Endothelial cell (in vitro differentiated cells): ENCODE measurements around the gene ARHGEF12. TPM values are rescaled to one million over a fixed set of nuclear protein-coding genes. Genes with fewer than 3 reads are reported as not detected.
A peak's percentile ranks its signal among the peaks of the same experiment; 100 is the strongest.

Source experiments
- DNase-seq: peaks from one replicate; pipeline ENCODE4 v3.0.0; 2021; ENCODE audit warnings: low spot score
- H3K27ac Mint-ChIP-seq: one replicate; pipeline ENCODE4 v1.8.0; 2021; ENCODE audit warnings: mixed read lengths, inconsistent platforms; ENCODE audit not compliant: unreplicated experiment
- H3K27me3 Mint-ChIP-seq: one replicate; pipeline ENCODE4 v1.8.0; 2021; ENCODE audit warnings: mild to moderate bottlenecking, moderate library complexity, mixed read lengths, inconsistent platforms; ENCODE audit not compliant: unreplicated experiment
- H3K36me3 Mint-ChIP-seq: one replicate; pipeline ENCODE4 v1.8.0; 2021; ENCODE audit warnings: mild to moderate bottlenecking, low read depth, mixed read lengths, inconsistent platforms; ENCODE audit not compliant: unreplicated experiment
- H3K4me1 Mint-ChIP-seq: one replicate; pipeline ENCODE4 v1.8.0; 2021; ENCODE audit warnings: mild to moderate bottlenecking, mixed read lengths, inconsistent platforms; ENCODE audit not compliant: unreplicated experiment
- H3K4me3 Mint-ChIP-seq: one replicate; pipeline ENCODE4 v1.8.0; 2021; ENCODE audit warnings: mild to moderate bottlenecking, mixed read lengths, inconsistent platforms; ENCODE audit not compliant: unreplicated experiment
- H3K9me3 Mint-ChIP-seq: one replicate; pipeline ENCODE4 v1.8.0; 2021; ENCODE audit warnings: mixed read lengths, inconsistent platforms; ENCODE audit not compliant: unreplicated experiment
- CTCF ChIP-seq: fragments of 200-600 bp; sonication (generic); IDR thresholded peaks from one replicate; pipeline ENCODE4 v1.5.0; 2021; ENCODE audit warnings: antibody characterized with exemption; ENCODE audit not compliant: unreplicated experiment
- total RNA-seq: library from RNA; stranded (reverse); fragmentation: NEBNext Ultra II Directional; extraction: Animal tissue kit (Norgen Biotek cat#: 25700); gene quantifications from one replicate; pipeline ENCODE4 v1.2.1, GENCODE V29; 2021; ENCODE audit not compliant: unreplicated experiment

The ARHGEF12 gene
- total RNA-seq, 1 donor from 2014 or later: 128 TPM

DNA sequence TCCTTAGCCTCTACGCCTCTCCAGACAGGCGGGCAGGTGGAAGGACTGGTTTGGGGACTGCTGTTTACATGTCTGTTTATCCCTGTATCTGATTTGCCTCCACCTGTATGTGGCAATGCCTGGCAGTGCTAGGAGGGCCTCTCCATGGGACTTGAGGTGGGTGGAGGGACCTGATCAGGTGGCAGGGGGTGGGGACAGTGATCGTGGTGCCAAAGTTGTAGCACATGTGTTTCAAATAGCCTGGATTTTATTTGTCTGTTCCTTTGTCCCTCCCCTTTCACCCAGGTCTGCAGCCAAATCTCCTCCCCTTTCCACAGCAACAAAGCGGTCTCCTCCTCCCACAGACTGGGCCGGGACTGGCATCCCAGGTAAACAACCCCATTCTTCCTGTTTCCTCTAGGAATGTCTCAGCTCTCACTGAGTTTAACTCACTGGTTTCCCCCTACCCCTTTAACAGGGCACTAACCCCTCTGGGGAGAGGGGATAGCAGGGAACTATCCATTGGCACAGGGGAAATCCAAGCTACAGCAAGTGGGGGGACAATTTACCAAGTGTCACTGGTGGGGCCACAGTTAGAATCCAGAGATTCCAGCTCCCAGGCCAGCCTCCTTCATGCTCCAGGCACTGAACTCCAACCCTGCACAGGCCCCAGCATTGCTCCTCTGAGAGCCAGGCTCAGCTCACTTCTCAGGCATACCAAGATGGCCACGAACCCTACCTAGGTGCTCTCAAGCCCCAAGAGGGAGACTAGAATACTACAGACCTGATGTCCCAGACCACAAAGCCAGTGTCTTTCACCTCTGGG lies 34.0 kb upstream of the ARHGEF12 start:
- Mint-ChIP-seq H3K4me1 (peaks cover 28% of the 10 kb centered on the region), H3K9me3 (no peaks in the 10 kb centered on the region), H3K27me3 (peaks cover 7% of the 10 kb centered on the region), H3K4me3 (no peak overlapping the region), H3K27ac (peak overlapping the region; percentile 62), H3K36me3 (no peaks in the 10 kb centered on the region)
- DNase-seq: no peak
- no peak for TF ChIP-seq CTCF

DNA sequence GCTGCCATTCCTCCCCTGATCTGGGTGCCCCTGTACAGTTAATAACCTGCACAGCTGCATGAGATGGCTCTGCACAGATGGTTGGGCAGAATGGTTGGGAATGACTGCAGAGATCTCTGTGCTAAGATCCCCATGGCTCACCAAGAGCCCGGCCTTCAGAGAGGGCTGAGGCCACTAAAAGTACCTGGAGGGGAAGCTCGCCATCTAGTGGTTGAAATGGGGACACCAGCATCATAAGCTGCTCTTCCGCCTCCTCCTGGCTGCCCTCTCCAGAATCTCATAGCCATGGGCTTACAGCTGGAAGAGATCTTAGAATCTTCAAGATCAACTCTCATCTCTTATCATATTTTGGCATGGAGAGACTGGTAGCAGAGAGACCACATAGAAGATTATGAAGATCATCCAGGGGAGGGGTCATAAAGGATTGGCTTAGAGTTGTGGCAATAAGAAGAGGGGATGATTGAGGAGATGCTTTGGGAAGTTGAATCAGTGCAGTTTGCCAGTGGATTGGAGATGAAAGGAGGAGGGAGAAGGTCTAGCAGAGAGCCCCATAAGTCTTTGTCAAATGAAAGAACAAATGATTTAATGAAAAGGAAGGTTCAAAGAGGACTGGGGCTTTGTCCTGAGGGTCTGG lies 33.1 kb upstream of the ARHGEF12 start:
- Mint-ChIP-seq H3K4me3 (no peak overlapping the region), H3K36me3 (no peaks in the 10 kb centered on the region), H3K27ac (no peak overlapping the region), H3K9me3 (no peaks in the 10 kb centered on the region), H3K4me1 (peaks cover 25% of the 10 kb centered on the region), H3K27me3 (peaks cover 7% of the 10 kb centered on the region)
- DNase-seq: peak; percentile 78
- peak; percentile 87 for TF ChIP-seq CTCF

DNA sequence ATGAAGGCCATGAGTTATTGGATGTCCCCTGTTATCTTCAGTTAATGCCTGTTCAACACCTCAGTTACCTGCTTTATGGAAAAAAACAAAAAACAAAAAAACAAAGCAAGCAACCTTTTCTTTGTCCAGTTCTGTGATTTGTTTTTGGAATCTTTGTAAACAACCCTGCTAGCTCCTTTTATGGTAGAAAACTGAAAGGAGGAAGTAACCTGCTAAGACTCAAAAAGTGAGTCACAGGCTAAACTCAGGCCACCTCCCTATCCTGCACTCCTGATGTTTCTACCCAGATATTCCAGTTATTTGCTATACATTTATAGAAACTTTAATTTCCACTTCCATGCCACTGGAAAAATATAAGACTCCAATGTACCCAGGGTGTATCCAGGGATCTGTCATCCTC lies 31.7 kb upstream of the ARHGEF12 start:
- Mint-ChIP-seq H3K27ac (no peak overlapping the region), H3K4me3 (no peak overlapping the region)

DNA sequence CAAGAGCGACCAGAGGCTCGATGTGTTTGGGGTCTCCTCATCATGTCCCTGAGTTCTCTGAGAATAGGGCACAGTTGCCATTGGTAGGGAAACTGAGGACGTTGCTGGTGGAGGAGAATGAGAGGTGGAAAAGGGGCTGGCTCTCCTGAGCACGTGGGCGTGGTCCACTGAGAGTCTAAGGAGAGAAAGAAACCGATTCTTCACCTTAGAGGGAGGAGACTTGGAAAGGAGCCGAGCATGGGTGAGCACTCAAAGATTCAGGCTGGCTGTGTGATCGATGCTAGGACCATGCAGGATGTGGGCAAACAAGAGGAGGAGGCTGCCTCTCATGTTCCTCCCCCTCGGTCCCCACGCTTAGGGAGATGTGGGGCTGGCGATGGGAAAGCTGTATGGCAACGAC lies 30.9 kb upstream of the ARHGEF12 start:
- no peak for TF ChIP-seq CTCF
- Mint-ChIP-seq H3K9me3 (no peaks in the 10 kb centered on the region), H3K4me3 (peak overlapping the region; percentile 38), H3K4me1 (peaks cover 21% of the 10 kb centered on the region), H3K27ac (no peak overlapping the region), H3K36me3 (no peaks in the 10 kb centered on the region), H3K27me3 (peaks cover 4% of the 10 kb centered on the region)
- DNase-seq: no peak

More for the DNA sequence above, 31.7 kb upstream of the ARHGEF12 start:
- no peak for TF ChIP-seq CTCF
- H3K9me3 Mint-ChIP-seq: no peaks in the 10 kb centered on the region
- H3K36me3 Mint-ChIP-seq: no peaks in the 10 kb centered on the region
- no peak for DNase-seq
- peaks cover 25% of the 10 kb centered on the region for H3K4me1 Mint-ChIP-seq
- H3K27me3 Mint-ChIP-seq: peaks cover 7% of the 10 kb centered on the region

- H3K4me1 Mint-ChIP-seq: peaks cover 20% of the 10 kb centered on the region
These were observed 29.5 kb upstream of the ARHGEF12 start for GRCh38 chr11:120306519-120307242.

More at GRCh38 chr11:120306519-120307242, 29.5 kb upstream of the ARHGEF12 start:
- H3K9me3 Mint-ChIP-seq: no peaks in the 10 kb centered on the region
- H3K27me3 Mint-ChIP-seq: peaks cover 4% of the 10 kb centered on the region
- no peaks in the 10 kb centered on the region for H3K36me3 Mint-ChIP-seq
- DNase-seq: no peak
- H3K27ac Mint-ChIP-seq: no peak overlapping the region
- TF ChIP-seq CTCF: no peak
- H3K4me3 Mint-ChIP-seq: no peak overlapping the region
